GM23248 (cell line): Measurements from ENCODE around the gene BRME1. TPM values are rescaled to one million over a fixed set of nuclear protein-coding genes. Genes with fewer than 3 reads are reported as not detected.

Experiments used
- DNase-seq: peaks from one replicate; pipeline ENCODE4 v3.0.0-alpha.2; 2015
- H2AFZ ChIP-seq: fragments of 200-600 bp; sonication (generic); 2 replicates; pipeline ENCODE4 v1.6.1; 2016; ENCODE audit warnings: antibody characterized with exemption
- H3F3A ChIP-seq: fragments of 200-600 bp; sonication (generic); 2 replicates; pipeline ENCODE4 v1.6.1; 2016; ENCODE audit warnings: mild to moderate bottlenecking, antibody characterized with exemption, mixed run types; ENCODE audit not compliant: insufficient read depth
- H3K27ac ChIP-seq: fragments of 200-600 bp; sonication (generic); 2 replicates; pipeline ENCODE4 v1.5.1; 2016; ENCODE audit warnings: mild to moderate bottlenecking
- H3K27me3 ChIP-seq: fragments of 200-600 bp; sonication (generic); replicated peaks from 2 replicates; pipeline ENCODE4 v1.6.1; 2016; ENCODE audit warnings: mild to moderate bottlenecking; ENCODE audit not compliant: insufficient read depth
- H3K36me3 ChIP-seq: fragments of 200-600 bp; sonication (generic); 2 replicates; pipeline ENCODE4 v1.6.1; 2016; ENCODE audit warnings: low read depth, mild to moderate bottlenecking
- H3K4me1 ChIP-seq: fragments of 200-600 bp; sonication (generic); 2 replicates; pipeline ENCODE4 v1.6.1; 2016; ENCODE audit warnings: mild to moderate bottlenecking; ENCODE audit not compliant: insufficient read depth
- H3K4me2 ChIP-seq: fragments of 200-600 bp; sonication (generic); one replicate; pipeline ENCODE4 v1.6.1; 2016; ENCODE audit warnings: mild to moderate bottlenecking; ENCODE audit not compliant: unreplicated experiment
- H3K4me3 ChIP-seq: fragments of 200-600 bp; sonication (generic); 2 replicates; pipeline ENCODE4 v1.5.1; 2016; ENCODE audit warnings: mild to moderate bottlenecking
- H3K79me2 ChIP-seq: fragments of 200-600 bp; sonication (generic); 2 replicates; pipeline ENCODE4 v1.6.1; 2016; ENCODE audit warnings: mild to moderate bottlenecking; ENCODE audit not compliant: insufficient read depth
- H3K9ac ChIP-seq: fragments of 200-600 bp; sonication (generic); 2 replicates; pipeline ENCODE4 v1.6.1; 2016; ENCODE audit warnings: mild to moderate bottlenecking
- H3K9me2 ChIP-seq: fragments of 200-600 bp; sonication (generic); 2 replicates; pipeline ENCODE4 v1.6.1; 2016; ENCODE audit warnings: mixed run types, mild to moderate bottlenecking, moderate library complexity; ENCODE audit not compliant: insufficient read depth
- H3K9me3 ChIP-seq: fragments of 200-600 bp; sonication (generic); one replicate; pipeline ENCODE4 v1.6.1; 2017; ENCODE audit warnings: low read depth
- H4K20me1 ChIP-seq: fragments of 200-600 bp; sonication (generic); 2 replicates; pipeline ENCODE4 v1.6.0; 2016; ENCODE audit not compliant: insufficient read depth
- EZH2 ChIP-seq: fragments of 200-600 bp; sonication (generic); IDR thresholded peaks from 2 replicates; pipeline ENCODE4 v1.6.1; 2018; ENCODE audit warnings: antibody characterized with exemption, mild to moderate bottlenecking; ENCODE audit not compliant: insufficient read depth, poor library complexity, severe bottlenecking
- EZH2phosphoT487 ChIP-seq: fragments of 200-600 bp; sonication (generic); IDR thresholded peaks from 2 replicates; pipeline ENCODE4 v1.6.1; 2018; ENCODE audit warnings: antibody characterized with exemption, moderate library complexity, mild to moderate bottlenecking, low read depth; ENCODE audit not compliant: insufficient read depth
- WGBS, 2 experiments: methylation state at CpG; one replicate each; pipeline ENCODE4 v1.1.6; 2015 to 2017; ENCODE audit warnings: low lambda C conversion rate in 2 of 2, low coverage in 1 of 2; ENCODE audit errors: missing lambda C conversion rate in 2 of 2; 5-methylcytosine and 5-hydroxymethylcytosine counted together
- in situ Hi-C: fragments of 300-500 bp; cut with MboI; formaldehyde crosslinking; loops from 2 replicates; pipeline ENCODE4 v1.15.0; 2020
- polyA plus RNA-seq: library from polyadenylated mRNA; unstranded; fragments of >200 nt; fragmentation: Nextera tagmentation; extraction: Ambion mirVana; gene quantifications from 2 replicates; pipeline ENCODE4 v1.2.1, GENCODE V29; 2016
- total RNA-seq: library from RNA; depleted of rRNA; stranded (reverse); fragments of >200 nt; shearing (Covaris generic); gene quantifications from 2 replicates; pipeline ENCODE4 v1.2.3, GENCODE V29; 2014

The BRME1 gene
- total and polyA plus RNA-seq, 2 experiments from 2014 or later, result 0.11 to 0.63 TPM

- Histone ChIP-seq H3K4me1 (peaks cover 31% of the 10 kb centered on the region), H3K4me3 (peak overlapping the region; percentile 98), H3K79me2 (peaks cover 56% of the 10 kb centered on the region), H3K36me3 (peaks cover under 1% of the 10 kb centered on the region; the same call in 1 of the 2 replicates), H3K9me3 (no peaks in the 10 kb centered on the region), H3F3A (peaks cover 48% of the 10 kb centered on the region), H3K27ac (peak overlapping the region; percentile 100), H4K20me1 (no peaks in the 10 kb centered on the region), H3K9ac (peak overlapping the region; percentile 100), H3K9me2 (no peaks in the 10 kb centered on the region), H3K4me2 (peak overlapping the region; percentile 97), H2AFZ (peak overlapping the region; percentile 37; the same call in 1 of the 2 replicates), H3K27me3 (no peaks in the 10 kb centered on the region)
- TF ChIP-seq EZH2phosphoT487 (no peak), EZH2 (no peak)
- DNase-seq, result peak; percentile 86
- 1 to 2% methylated on average over 10 to 58 of the region's 95 CpGs for WGBS, 2 experiments
- in situ Hi-C loops, result no loop called here
These were observed 63.4 kb downstream of the BRME1 start for GRCh38 chr19:13842291-13843103.

- in situ Hi-C loops, result no loop called here
- no peaks in the 10 kb centered on the region for H3K9me3 ChIP-seq
- peak overlapping the region; percentile 98 for H3K4me3 ChIP-seq
- H3K79me2 ChIP-seq, result peaks cover 62% of the 10 kb centered on the region
- peak overlapping the region; percentile 100 for H3K9ac ChIP-seq
- 2 to 3% methylated on average over 9 to 11 of the region's 11 CpGs for WGBS, 2 experiments
- H3F3A ChIP-seq, result peaks cover 52% of the 10 kb centered on the region
- no peaks in the 10 kb centered on the region for H3K27me3 ChIP-seq
- TF ChIP-seq EZH2phosphoT487 (peak; percentile 20; the same call in 1 of the 2 replicates), EZH2 (no peak)
- H3K9me2 ChIP-seq, result no peaks in the 10 kb centered on the region
- no peak overlapping the region for H2AFZ ChIP-seq
- DNase-seq, result peak; percentile 66
- peaks cover 5% of the 10 kb centered on the region; the same call in 1 of the 2 replicates for H3K36me3 ChIP-seq
- peak overlapping the region; percentile 100 for H3K27ac ChIP-seq
- no peaks in the 10 kb centered on the region for H4K20me1 ChIP-seq
- peak overlapping the region; percentile 91 for H3K4me2 ChIP-seq
- peaks cover 33% of the 10 kb centered on the region for H3K4me1 ChIP-seq
These were observed 64.0 kb downstream of the BRME1 start for GRCh38 chr19:13841962-13842290.

GRCh38 chr19:13841086-13841961, 64.6 kb downstream of the BRME1 start:
- H3K4me2 ChIP-seq, result peak overlapping the region; percentile 91
- H3K4me3 ChIP-seq, result peak overlapping the region; percentile 98
- peaks cover 68% of the 10 kb centered on the region for H3K79me2 ChIP-seq
- 0 to 1% methylated on average over 23 to 26 of the region's 26 CpGs for WGBS, 2 experiments
- no peak overlapping the region for H2AFZ ChIP-seq
- peak overlapping the region; percentile 100 for H3K27ac ChIP-seq
- H4K20me1 ChIP-seq, result no peaks in the 10 kb centered on the region
- no peaks in the 10 kb centered on the region for H3K9me3 ChIP-seq
- peak; percentile 81 for DNase-seq
- peaks cover 56% of the 10 kb centered on the region for H3F3A ChIP-seq
- peak overlapping the region; percentile 100 for H3K9ac ChIP-seq
- no peaks in the 10 kb centered on the region for H3K27me3 ChIP-seq
- no peaks in the 10 kb centered on the region for H3K9me2 ChIP-seq
- in situ Hi-C loops, result no loop called here
- TF ChIP-seq EZH2phosphoT487, result 0 out of 2 replicates have a peak, but pooled peaks have one; percentile 75
- no peak for TF ChIP-seq EZH2
- peaks cover 32% of the 10 kb centered on the region for H3K4me1 ChIP-seq
- H3K36me3 ChIP-seq, result peaks cover 9% of the 10 kb centered on the region; the same call in 1 of the 2 replicates

- no peak overlapping the region for H2AFZ ChIP-seq
- WGBS, 2 experiments, result 0 to 1% methylated on average over 20 to 23 of the region's 23 CpGs
- no peaks in the 10 kb centered on the region for H3K27me3 ChIP-seq
- no peaks in the 10 kb centered on the region for H4K20me1 ChIP-seq
- H3K9me2 ChIP-seq, result no peaks in the 10 kb centered on the region
- peaks cover 76% of the 10 kb centered on the region for H3K79me2 ChIP-seq
- 0 out of 2 replicates have a peak, but pooled peaks have one; percentile 76 for TF ChIP-seq EZH2phosphoT487
- TF ChIP-seq EZH2, result no peak
- H3K9me3 ChIP-seq, result no peaks in the 10 kb centered on the region
- peak overlapping the region; percentile 100 for H3K9ac ChIP-seq
- DNase-seq, result peak; percentile 94
- H3K4me1 ChIP-seq, result peaks cover 35% of the 10 kb centered on the region
- peak overlapping the region; percentile 91 for H3K4me2 ChIP-seq
- H3K27ac ChIP-seq, result peak overlapping the region; percentile 100
- in situ Hi-C loops, result no loop called here
- H3K4me3 ChIP-seq, result peak overlapping the region; percentile 98
- H3K36me3 ChIP-seq, result peaks cover 17% of the 10 kb centered on the region; the same call in 1 of the 2 replicates
- peaks cover 57% of the 10 kb centered on the region for H3F3A ChIP-seq
These were observed 65.4 kb downstream of the BRME1 start for GRCh38 chr19:13840305-13841085.
